Naive thymus-derived CD4-positive, alpha-beta T cell (primary cell): ENCODE results near the gene SLC22A23. TPM values are rescaled to one million over a fixed set of nuclear protein-coding genes. Genes with fewer than 3 reads are reported as not detected.

Experiments
- ATAC-seq: fragments of 150-1000 bp; cut with Tn5 transposase; 2 replicates; pipeline ENCODE4 v1.10.0; 2021; ENCODE audit warnings: mild to moderate bottlenecking, moderate library complexity
- CTCF ChIA-PET: fragments of 350-600 bp; sonication (Branson Sonifier 250); formaldehyde crosslinking; loops from one replicate; lab custom pipeline; 2021; ENCODE audit warnings: antibody characterized with exemption; lab: Charles Lee
- POLR2A ChIA-PET: fragments of 350-600 bp; sonication (Branson Sonifier 250); formaldehyde crosslinking; loops from one replicate; lab custom pipeline; 2021; ENCODE audit warnings: antibody characterized with exemption, inconsistent platforms; lab: Charles Lee
- DNase-seq, 9 donors: peaks; one replicate each; pipeline versions ENCODE4 v3.0.0 to v3.0.0-alpha.2; 2020 to 2022; ENCODE audit warnings: mixed read lengths in 1 of 9
- H3K27ac ChIP-seq: one replicate; pipeline ENCODE4 v1.7.0; 2013; ENCODE audit warnings: mild to moderate bottlenecking, low read depth, low read length, moderate library complexity
- H3K27me3 ChIP-seq, 2 donors: one replicate each; pipeline ENCODE4 v1.7.0; 2013; ENCODE audit warnings: low read length in 2 of 2, mild to moderate bottlenecking in 2 of 2, moderate library complexity in 2 of 2; ENCODE audit not compliant: control insufficient read depth in 2 of 2, insufficient read depth in 2 of 2
- H3K36me3 ChIP-seq, 3 experiments: 1 replicate in 2 of 3; 2 replicates in 1 of 3; pipeline ENCODE4 v1.7.0; 2013; ENCODE audit warnings: low read length in 3 of 3, mild to moderate bottlenecking in 3 of 3, moderate library complexity in 1 of 3; ENCODE audit not compliant: insufficient read depth in 3 of 3, control insufficient read depth in 2 of 3
- H3K4me1 ChIP-seq, 2 donors: one replicate each; pipeline ENCODE4 v1.7.0; 2013; ENCODE audit warnings: low read length in 2 of 2, mild to moderate bottlenecking in 2 of 2, moderate library complexity in 1 of 2; ENCODE audit not compliant: control insufficient read depth in 2 of 2, insufficient read depth in 2 of 2
- H3K4me3 ChIP-seq: 2 replicates; pipeline ENCODE4 v1.7.0; 2013; ENCODE audit warnings: mild to moderate bottlenecking, low read length
- H3K9me3 ChIP-seq, 3 experiments: 1 replicate in 2 of 3; 2 replicates in 1 of 3; pipeline ENCODE4 v1.7.0; 2013; ENCODE audit warnings: low read length in 3 of 3; ENCODE audit not compliant: control insufficient read depth in 2 of 3
- H3K27ac Mint-ChIP-seq, 9 donors: one replicate each; pipeline ENCODE4 v1.8.0; 2020 to 2022; ENCODE audit warnings: mixed read lengths in 9 of 9, mild to moderate bottlenecking in 8 of 9, moderate library complexity in 5 of 9, inconsistent platforms in 2 of 9
- H3K27me3 Mint-ChIP-seq, 5 donors: one replicate each; pipeline ENCODE4 v1.8.0; 2021 to 2022; ENCODE audit warnings: mixed read lengths in 5 of 5, mild to moderate bottlenecking in 1 of 5
- H3K36me3 Mint-ChIP-seq, 5 donors: one replicate each; pipeline ENCODE4 v1.8.0; 2020 to 2022; ENCODE audit warnings: mixed read lengths in 5 of 5, mild to moderate bottlenecking in 3 of 5, inconsistent platforms in 1 of 5
- H3K4me1 Mint-ChIP-seq, 7 donors: one replicate each; pipeline ENCODE4 v1.8.0; 2020 to 2022; ENCODE audit warnings: mixed read lengths in 7 of 7, mild to moderate bottlenecking in 3 of 7, inconsistent platforms in 1 of 7
- H3K4me3 Mint-ChIP-seq, 10 donors: one replicate each; pipeline ENCODE4 v1.8.0; 2020 to 2022; ENCODE audit warnings: mild to moderate bottlenecking in 10 of 10, mixed read lengths in 10 of 10, moderate library complexity in 6 of 10, inconsistent platforms in 2 of 10
- H3K9me3 Mint-ChIP-seq, 11 donors: one replicate each; pipeline ENCODE4 v1.8.0; 2020 to 2022; ENCODE audit warnings: mixed read lengths in 11 of 11, mild to moderate bottlenecking in 4 of 11, inconsistent platforms in 1 of 11, moderate library complexity in 1 of 11
- intact Hi-C, 2 donors: fragments of 100-400 bp; cut with micrococcal nuclease; formaldehyde crosslinking; loops; one replicate each; pipeline ENCODE4 v1.15.1; 2023
- polyA plus RNA-seq, 2 donors: library from polyadenylated mRNA; unstranded; fragments of 300-500 nt; fragmentation: Illumina TruSeq; gene quantifications; one replicate each; pipeline ENCODE4 v1.2.3, GENCODE V29; 2021
- total RNA-seq, 6 experiments: library from RNA in 5 of 6; stranded (reverse) in 5 of 6; gene quantifications; 1 replicate in 5 of 6; 2 replicates in 1 of 6; pipeline ENCODE4 v1.2.3 and lab custom pipeline; 2021 to 2026

SLC22A23 gene
- total and polyA plus RNA-seq, 7 experiments from 2014 or later, result 1.1 to 23.8 (median 13.6) TPM

- DNase-seq (no peak), ATAC-seq (no peak)
- peaks cover 0 to 6% (median 0%) of the 10 kb centered on the region in 5 donors for H3K27me3 Mint-ChIP-seq
- intact Hi-C loops, result no loop called here
- H3K36me3 Mint-ChIP-seq, result peaks cover 0 to 17% (median 6%) of the 10 kb centered on the region in 5 donors
- Histone ChIP-seq H3K36me3 (peaks cover 0 to 4% (median 0%) of the 10 kb centered on the region in 3 experiments), H3K4me1 (peaks cover 0 to 11% of the 10 kb centered on the region in 2 donors), H3K9me3 (no peaks in the 10 kb centered on the region), H3K4me3 (no peak overlapping the region), H3K27me3 (no peaks in the 10 kb centered on the region), H3K27ac (no peak overlapping the region)
- H3K9me3 Mint-ChIP-seq, result peaks cover 0 to 3% (median 0%) of the 10 kb centered on the region in 11 donors
- ChIA-PET CTCF (interaction anchor here (1.3 to 1.6 kb wide), 2 partner anchors 44 to 135 kb away, joined by 5 to 8 read pairs; no protein-coding TSS in a partner anchor), POLR2A (interaction anchor here (0.8 to 1.7 kb wide), 2 partner anchors 39 to 324 kb away, joined by 3 to 9 read pairs; no protein-coding TSS in a partner anchor)
- H3K27ac Mint-ChIP-seq, result peak overlapping the region in 6 of 9 donors; percentile 20 to 80 (median 52)
- peak overlapping the region in 4 of 10 donors; percentile 45 to 54 (median 48) for H3K4me3 Mint-ChIP-seq
- H3K4me1 Mint-ChIP-seq, result peaks cover 2 to 30% (median 21%) of the 10 kb centered on the region in 7 donors
Measured at GRCh38 chr6:3415082-3415453, 41.8 kb downstream of the SLC22A23 start.

- H3K36me3 ChIP-seq, result peaks cover 0 to 4% (median 0%) of the 10 kb centered on the region in 3 experiments
- Mint-ChIP-seq H3K36me3 (peaks cover 0 to 22% (median 8%) of the 10 kb centered on the region in 5 donors), H3K4me1 (peaks cover 2 to 30% (median 21%) of the 10 kb centered on the region in 7 donors), H3K27ac (peak overlapping the region in 6 of 9 donors; percentile 20 to 80 (median 52)), H3K27me3 (peaks cover 0 to 3% (median 0%) of the 10 kb centered on the region in 5 donors), H3K4me3 (peak overlapping the region in 4 of 10 donors; percentile 45 to 54 (median 48)), H3K9me3 (peaks cover 0 to 3% (median 0%) of the 10 kb centered on the region in 11 donors)
- POLR2A ChIA-PET, result interaction anchor here (0.8 to 1.7 kb wide), 2 partner anchors 40 to 325 kb away, joined by 3 to 9 read pairs; no protein-coding TSS in a partner anchor
- no peak overlapping the region for H3K27ac ChIP-seq
- no peaks in the 10 kb centered on the region for H3K27me3 ChIP-seq
- H3K9me3 ChIP-seq, result no peaks in the 10 kb centered on the region
- H3K4me3 ChIP-seq, result no peak overlapping the region
- DNase-seq (peak in 6 of 9 donors; percentile 7 to 46 (median 36)), ATAC-seq (peak; percentile 52)
- H3K4me1 ChIP-seq, result peaks cover 0 to 11% of the 10 kb centered on the region in 2 donors
- CTCF ChIA-PET, result interaction anchor here (0.6 to 1.6 kb wide), 4 partner anchors 13 to 135 kb away, joined by 3 to 8 read pairs (median 4); no protein-coding TSS in a partner anchor
- intact Hi-C loops, result no loop called here
Measured at GRCh38 chr6:3414327-3415081, 42.3 kb downstream of the SLC22A23 start.

GRCh38 chr6:3413592-3413991, 43.3 kb downstream of the SLC22A23 start:
- Mint-ChIP-seq H3K36me3 (peaks cover 0 to 32% (median 12%) of the 10 kb centered on the region in 5 donors), H3K27ac (peak overlapping the region in 2 of 9 donors; percentile 16 to 22), H3K9me3 (peaks cover 0 to 3% (median 0%) of the 10 kb centered on the region in 11 donors), H3K4me1 (peaks cover 2 to 30% (median 21%) of the 10 kb centered on the region in 7 donors), H3K4me3 (no peak overlapping the region), H3K27me3 (peaks cover 0 to 4% (median 0%) of the 10 kb centered on the region in 5 donors)
- Histone ChIP-seq H3K9me3 (no peaks in the 10 kb centered on the region), H3K4me1 (peaks cover 0 to 11% of the 10 kb centered on the region in 2 donors), H3K4me3 (no peak overlapping the region), H3K27me3 (no peaks in the 10 kb centered on the region), H3K36me3 (peaks cover 0 to 4% (median 0%) of the 10 kb centered on the region in 3 experiments), H3K27ac (no peak overlapping the region)
- DNase-seq (no peak), ATAC-seq (no peak)
- intact Hi-C loops, result no loop called here
- ChIA-PET CTCF (no interaction called here), POLR2A (interaction anchor here (0.6 kb wide), 1 partner anchor 240 kb away, joined by 3 read pairs; no protein-coding TSS in a partner anchor)

GRCh38 chr6:3412779-3413500, 43.9 kb downstream of the SLC22A23 start:
- no peak overlapping the region for H3K4me3 ChIP-seq
- H3K27me3 ChIP-seq, result no peaks in the 10 kb centered on the region
- H3K4me1 ChIP-seq, result peaks cover 0 to 11% of the 10 kb centered on the region in 2 donors
- peaks cover 0 to 9% (median 0%) of the 10 kb centered on the region in 3 experiments for H3K36me3 ChIP-seq
- ChIA-PET POLR2A (interaction anchor here (0.6 kb wide), 1 partner anchor 239 kb away, joined by 3 read pairs; no protein-coding TSS in a partner anchor), CTCF (no interaction called here)
- Mint-ChIP-seq H3K9me3 (peaks cover 0 to 3% (median 0%) of the 10 kb centered on the region in 11 donors), H3K27me3 (peaks cover 0 to 4% (median 0%) of the 10 kb centered on the region in 5 donors), H3K27ac (peak overlapping the region in 5 of 9 donors; percentile 16 to 59 (median 44)), H3K4me3 (no peak overlapping the region), H3K4me1 (peaks cover 2 to 30% (median 21%) of the 10 kb centered on the region in 7 donors), H3K36me3 (peaks cover 0 to 37% (median 12%) of the 10 kb centered on the region in 5 donors)
- intact Hi-C loops, result no loop called here
- no peak overlapping the region for H3K27ac ChIP-seq
- no peaks in the 10 kb centered on the region for H3K9me3 ChIP-seq
- DNase-seq (no peak), ATAC-seq (no peak)

- Histone ChIP-seq H3K36me3 (peaks cover 0 to 12% (median 0%) of the 10 kb centered on the region in 3 experiments), H3K4me1 (peaks cover 0 to 11% of the 10 kb centered on the region in 2 donors), H3K4me3 (no peak overlapping the region), H3K27ac (no peak overlapping the region), H3K9me3 (no peaks in the 10 kb centered on the region), H3K27me3 (no peaks in the 10 kb centered on the region)
- intact Hi-C loops, result loop anchor here (1.0 to 2.0 kb wide), 5 partner anchors 45 to 321 kb away; partner anchors contain the start of gene SLC22A23 (in 2 of the 2)
- POLR2A ChIA-PET, result no interaction called here
- CTCF ChIA-PET, result interaction anchor here (0.7 to 2.4 kb wide), 6 partner anchors 9 to 320 kb away, joined by 3 to 18 read pairs (median 8); no protein-coding TSS in a partner anchor
- Mint-ChIP-seq H3K27me3 (peaks cover 0 to 4% (median 0%) of the 10 kb centered on the region in 5 donors), H3K9me3 (peaks cover 0 to 3% (median 0%) of the 10 kb centered on the region in 11 donors), H3K4me1 (peaks cover 2 to 30% (median 21%) of the 10 kb centered on the region in 7 donors), H3K27ac (peak overlapping the region in 4 of 9 donors; percentile 3 to 45 (median 30)), H3K4me3 (no peak overlapping the region), H3K36me3 (peaks cover 0 to 41% (median 18%) of the 10 kb centered on the region in 5 donors)
- ATAC-seq (no peak), DNase-seq (no peak)
Measured at GRCh38 chr6:3411967-3412778, 44.7 kb downstream of the SLC22A23 start.
